ENCODE data around the gene SHOX. TPM values are rescaled to one million over a fixed set of nuclear protein-coding genes. Genes with fewer than 3 reads are reported as not detected.
"Not testable (repeated sequence)": the region's sequence is repeated elsewhere in the genome, so short reads cannot be mapped to it uniquely, and the experiment has no call there.

The SHOX gene
- total RNA-seq, 4 donors from 2014 or later: 0.29 to 2.8 (median 0.89) TPM

DNA sequence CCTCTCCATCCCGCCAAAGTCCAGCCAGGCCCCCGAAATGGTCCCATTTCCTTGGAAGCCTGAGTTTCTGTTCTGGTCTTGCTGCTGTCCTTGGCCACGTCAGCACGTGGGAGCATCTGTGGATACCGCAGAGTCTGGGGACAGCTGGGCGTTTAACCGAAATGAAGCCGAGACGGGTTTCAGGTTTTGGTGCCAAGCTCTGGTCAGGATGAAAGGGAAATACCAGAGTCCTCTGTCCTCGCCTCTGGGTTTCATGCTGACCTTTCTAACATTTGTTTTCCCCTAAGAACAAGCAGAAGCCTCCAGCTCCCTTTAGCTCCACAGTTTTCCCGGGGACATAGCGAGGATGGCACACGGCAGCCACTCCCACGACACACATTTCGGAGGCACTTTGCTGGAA is 19.7 kb downstream of the SHOX start:
- H3K27me3 ChIP-seq: peaks cover 0 to 5% (median 0%) of the 10 kb centered on the region in 3 donors
- DNase-seq (no peak), ATAC-seq (no peak)
- H3K9me3 ChIP-seq: no peaks in the 10 kb centered on the region
- intact Hi-C loops (cut with DNase I; ENCODE audit: low total_unique reads): no loop called here
- in situ Hi-C loops (cut with MboI; ENCODE audit: low sequenced_read_pairs in 4 of 4): no loop called here
- no peak overlapping the region for H3K4me3 ChIP-seq
- H3K36me3 ChIP-seq: no peaks in the 10 kb centered on the region
- no peak overlapping the region for H3K27ac ChIP-seq
- no peak for TF ChIP-seq POLR2A (IDR thresholded peaks at IDR 0.05)
- TF ChIP-seq, protein P1, sequence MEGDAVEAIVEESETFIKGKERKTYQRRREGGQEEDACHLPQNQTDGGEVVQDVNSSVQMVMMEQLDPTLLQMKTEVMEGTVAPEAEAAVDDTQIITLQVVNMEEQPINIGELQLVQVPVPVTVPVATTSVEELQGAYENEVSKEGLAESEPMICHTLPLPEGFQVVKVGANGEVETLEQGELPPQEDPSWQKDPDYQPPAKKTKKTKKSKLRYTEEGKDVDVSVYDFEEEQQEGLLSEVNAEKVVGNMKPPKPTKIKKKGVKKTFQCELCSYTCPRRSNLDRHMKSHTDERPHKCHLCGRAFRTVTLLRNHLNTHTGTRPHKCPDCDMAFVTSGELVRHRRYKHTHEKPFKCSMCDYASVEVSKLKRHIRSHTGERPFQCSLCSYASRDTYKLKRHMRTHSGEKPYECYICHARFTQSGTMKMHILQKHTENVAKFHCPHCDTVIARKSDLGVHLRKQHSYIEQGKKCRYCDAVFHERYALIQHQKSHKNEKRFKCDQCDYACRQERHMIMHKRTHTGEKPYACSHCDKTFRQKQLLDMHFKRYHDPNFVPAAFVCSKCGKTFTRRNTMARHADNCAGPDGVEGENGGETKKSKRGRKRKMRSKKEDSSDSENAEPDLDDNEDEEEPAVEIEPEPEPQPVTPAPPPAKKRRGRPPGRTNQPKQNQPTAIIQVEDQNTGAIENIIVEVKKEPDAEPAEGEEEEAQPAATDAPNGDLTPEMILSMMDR (IDR thresholded peaks at IDR 0.05 in 4 of 5, conservative IDR thresholded peaks at IDR 0.05 in 1 of 5): no peak
- H3K4me1 ChIP-seq: no peaks in the 10 kb centered on the region

DNA sequence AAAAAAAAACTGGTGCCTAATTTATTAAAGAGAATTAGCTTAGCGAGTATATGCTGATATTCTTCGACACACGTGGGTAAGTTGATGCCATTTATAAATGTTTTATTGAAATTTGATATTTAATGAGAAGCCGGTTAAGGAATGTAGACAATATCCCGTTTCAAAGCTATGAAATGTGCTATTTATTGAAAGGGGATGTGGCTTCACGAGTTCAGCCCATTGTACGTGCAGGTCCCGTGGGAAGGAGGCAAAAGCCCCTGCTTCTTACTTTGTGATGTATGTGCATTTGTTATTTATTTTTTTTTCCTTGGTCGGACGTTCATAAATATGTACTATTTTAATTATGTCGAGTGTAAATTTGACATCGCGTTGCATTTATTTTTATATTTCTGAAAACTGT is 20.2 kb downstream of the SHOX start:
- in situ Hi-C loops (cut with MboI; ENCODE audit: low sequenced_read_pairs in 4 of 4): no loop called here
- ATAC-seq (no peak), DNase-seq (no peak)
- Histone ChIP-seq H3K36me3 (no peaks in the 10 kb centered on the region), H3K4me3 (no peak overlapping the region), H3K9me3 (no peaks in the 10 kb centered on the region), H3K27ac (no peak overlapping the region), H3K4me1 (no peaks in the 10 kb centered on the region), H3K27me3 (peaks cover 0 to under 1% (median 0%) of the 10 kb centered on the region in 3 donors)
- TF ChIP-seq POLR2A (IDR thresholded peaks at IDR 0.05): no peak
- TF ChIP-seq, protein P1 (IDR thresholded peaks at IDR 0.05 in 4 of 5, conservative IDR thresholded peaks at IDR 0.05 in 1 of 5): no peak
- intact Hi-C loops (cut with DNase I; ENCODE audit: low total_unique reads): no loop called here

DNA sequence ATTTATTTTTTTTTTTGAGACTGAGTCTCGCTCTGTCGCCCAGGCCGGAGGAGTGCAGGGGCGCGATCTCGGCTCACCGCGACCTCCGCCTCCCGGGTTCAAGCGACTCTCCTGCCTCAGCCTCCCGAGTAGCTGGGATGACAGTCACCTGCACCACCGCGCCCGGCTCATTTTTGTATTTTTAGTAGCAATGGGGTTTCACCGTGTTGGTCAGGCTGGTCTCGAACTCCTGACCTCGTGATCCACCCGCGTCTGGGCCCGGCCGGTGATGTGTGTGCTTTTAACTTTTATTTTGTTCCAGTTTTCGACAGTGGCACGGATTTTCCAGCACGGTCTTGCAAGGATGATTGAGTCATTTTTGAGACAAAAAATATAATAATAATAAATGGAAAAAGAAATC is 21.3 kb downstream of the SHOX start:
- H3K27ac ChIP-seq; H3K36me3 ChIP-seq; intact Hi-C loops (cut with DNase I; ENCODE audit: low total_unique reads); in situ Hi-C loops (cut with MboI; ENCODE audit: low sequenced_read_pairs in 4 of 4); DNase-seq; ATAC-seq; H3K27me3 ChIP-seq; H3K9me3 ChIP-seq; H3K4me3 ChIP-seq; H3K4me1 ChIP-seq: not testable (repeated sequence)

DNA sequence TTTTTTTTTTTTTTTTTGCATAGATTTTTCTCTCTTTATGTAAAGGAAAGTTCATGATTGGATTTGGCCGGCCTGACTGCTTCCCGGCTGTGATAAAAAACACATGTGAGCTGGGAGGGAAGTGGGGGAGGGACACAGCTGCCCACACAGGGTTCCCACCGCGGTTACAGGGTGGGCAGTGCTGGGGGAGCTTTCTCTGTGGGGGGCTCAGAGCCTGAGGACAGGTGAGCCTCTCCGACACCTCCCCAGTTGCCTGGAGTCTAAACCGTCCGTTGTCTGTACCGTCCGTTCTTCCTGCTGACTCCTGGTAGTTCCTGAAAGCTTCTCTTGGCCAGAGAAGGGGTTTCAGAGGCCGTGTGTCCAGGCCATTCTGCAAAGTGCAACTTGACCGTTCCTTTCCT is 21.8 kb downstream of the SHOX start:
- H3K27ac ChIP-seq: no peak overlapping the region
- no peak for ATAC-seq
- TF ChIP-seq, protein P1 (IDR thresholded peaks at IDR 0.05 in 4 of 5, conservative IDR thresholded peaks at IDR 0.05 in 1 of 5): no peak
- TF ChIP-seq POLR2A (IDR thresholded peaks at IDR 0.05): no peak
- no peaks in the 10 kb centered on the region for H3K9me3 ChIP-seq
- H3K4me3 ChIP-seq: no peak overlapping the region
- H3K4me1 ChIP-seq: no peaks in the 10 kb centered on the region
- intact Hi-C loops (cut with DNase I; ENCODE audit: low total_unique reads): no loop called here
- DNase-seq: no peak
- H3K36me3 ChIP-seq: no peaks in the 10 kb centered on the region
- H3K27me3 ChIP-seq: no peaks in the 10 kb centered on the region
- in situ Hi-C loops (cut with MboI; ENCODE audit: low sequenced_read_pairs in 4 of 4): no loop called here

DNA sequence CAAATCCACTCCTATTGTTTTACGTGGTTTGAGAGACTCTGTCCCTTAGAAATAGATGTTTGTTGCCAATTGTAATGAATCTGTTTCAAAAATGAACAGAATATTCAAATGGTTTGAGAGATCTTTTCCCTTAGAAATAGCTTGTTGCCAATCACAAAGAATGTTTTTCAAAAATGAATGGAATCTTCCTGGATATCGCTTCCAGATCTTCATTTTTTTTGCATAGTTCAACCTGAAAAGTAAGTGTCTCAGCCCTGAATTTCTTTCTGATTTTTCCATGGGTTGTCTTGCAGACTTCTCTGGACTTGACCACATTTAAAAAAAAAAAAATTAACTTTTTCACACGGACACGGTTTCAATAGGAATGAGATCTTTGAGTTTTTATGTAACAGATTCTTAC is 22.7 kb downstream of the SHOX start:
- ATAC-seq: no peak
- TF ChIP-seq POLR2A (IDR thresholded peaks at IDR 0.05): no peak
- TF ChIP-seq, protein P1 (IDR thresholded peaks at IDR 0.05 in 4 of 5, conservative IDR thresholded peaks at IDR 0.05 in 1 of 5): no peak
- no peaks in the 10 kb centered on the region for H3K27me3 ChIP-seq

More for the DNA sequence above, 22.7 kb downstream of the SHOX start:
- intact Hi-C loops (cut with DNase I; ENCODE audit: low total_unique reads): no loop called here
- no peak overlapping the region for H3K27ac ChIP-seq
- no peaks in the 10 kb centered on the region for H3K9me3 ChIP-seq
- no peak overlapping the region for H3K4me3 ChIP-seq
- H3K36me3 ChIP-seq: no peaks in the 10 kb centered on the region
- DNase-seq: no peak
- in situ Hi-C loops (cut with MboI; ENCODE audit: low sequenced_read_pairs in 4 of 4): no loop called here
- H3K4me1 ChIP-seq: no peaks in the 10 kb centered on the region

Measured in gastrocnemius medialis (tissue), 4 donors.